Stimulated activated CD8-positive, alpha-beta memory T cell treated with anti-CD3 and anti-CD28 coated beads, Interleukin-12 subunit alpha, Interleukin-12 subunit beta, amount 100 ng/mL, for 4 hours (primary cell): ENCODE data around the gene TMEM184A.

ENCODE experiments used
- DNase-seq: peaks from one replicate; pipeline ENCODE4 v3.0.0-alpha.2; 2020; ENCODE audit warnings: low read depth

The TMEM184A gene

DNA sequence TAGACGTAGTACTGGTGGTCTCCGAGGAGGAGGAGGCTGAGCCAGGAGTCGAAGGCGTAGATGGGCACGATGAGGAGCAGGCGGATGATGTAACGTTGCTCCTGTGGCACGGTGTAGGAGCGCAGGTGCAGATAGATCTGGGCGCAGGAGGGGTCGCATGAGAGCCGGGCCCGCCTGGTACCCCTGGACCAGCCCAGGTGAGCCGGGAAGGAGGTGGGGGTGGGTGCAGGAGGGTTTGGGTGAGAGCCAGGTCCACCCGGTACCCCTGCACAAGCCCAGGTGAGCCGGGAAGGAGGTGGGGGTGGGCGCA, 5.2 kb downstream of the TMEM184A start:
- no peak for DNase-seq

DNA sequence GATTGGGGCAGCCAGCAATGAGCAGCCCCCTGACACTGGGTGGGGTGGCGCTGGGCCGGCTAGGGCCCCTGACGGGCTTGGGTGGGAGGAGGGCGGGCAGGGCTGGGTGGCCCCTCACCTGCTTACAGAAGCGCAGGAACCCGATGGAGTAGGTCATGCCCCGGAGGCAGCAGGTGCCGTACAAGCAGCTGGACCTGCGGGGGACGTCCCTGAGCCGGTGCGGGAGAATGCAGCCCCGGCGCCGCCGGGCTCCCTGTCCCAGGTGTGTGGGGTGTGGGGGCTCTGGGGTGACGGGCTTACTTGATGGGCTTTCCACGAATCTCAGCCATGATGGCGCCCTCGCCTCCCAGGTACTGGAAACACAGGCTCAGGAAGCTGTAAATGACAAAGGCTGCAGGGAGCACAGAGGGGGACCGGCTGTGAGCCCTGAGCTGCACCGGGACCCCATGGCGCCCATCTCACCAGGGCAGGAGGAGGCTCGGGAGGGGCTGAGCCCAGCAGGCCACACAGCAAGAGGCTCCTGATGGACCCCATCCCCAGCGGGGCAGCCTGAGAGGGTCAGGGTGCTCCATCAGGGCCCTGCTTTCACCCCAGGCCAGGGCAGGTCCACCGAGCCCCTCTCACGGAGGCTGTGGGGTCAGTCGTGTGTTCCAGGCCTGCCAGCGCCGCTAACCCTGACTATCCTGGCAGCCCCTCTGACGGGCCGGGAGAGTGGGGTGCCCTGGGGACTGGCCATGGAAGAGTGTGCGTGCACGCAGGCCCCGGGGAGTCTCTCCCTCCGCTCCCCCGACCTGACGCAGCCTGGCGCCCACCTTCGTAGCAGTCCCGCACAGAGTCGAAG, 5.8 kb downstream of the TMEM184A start:
- DNase-seq = no peak

DNA sequence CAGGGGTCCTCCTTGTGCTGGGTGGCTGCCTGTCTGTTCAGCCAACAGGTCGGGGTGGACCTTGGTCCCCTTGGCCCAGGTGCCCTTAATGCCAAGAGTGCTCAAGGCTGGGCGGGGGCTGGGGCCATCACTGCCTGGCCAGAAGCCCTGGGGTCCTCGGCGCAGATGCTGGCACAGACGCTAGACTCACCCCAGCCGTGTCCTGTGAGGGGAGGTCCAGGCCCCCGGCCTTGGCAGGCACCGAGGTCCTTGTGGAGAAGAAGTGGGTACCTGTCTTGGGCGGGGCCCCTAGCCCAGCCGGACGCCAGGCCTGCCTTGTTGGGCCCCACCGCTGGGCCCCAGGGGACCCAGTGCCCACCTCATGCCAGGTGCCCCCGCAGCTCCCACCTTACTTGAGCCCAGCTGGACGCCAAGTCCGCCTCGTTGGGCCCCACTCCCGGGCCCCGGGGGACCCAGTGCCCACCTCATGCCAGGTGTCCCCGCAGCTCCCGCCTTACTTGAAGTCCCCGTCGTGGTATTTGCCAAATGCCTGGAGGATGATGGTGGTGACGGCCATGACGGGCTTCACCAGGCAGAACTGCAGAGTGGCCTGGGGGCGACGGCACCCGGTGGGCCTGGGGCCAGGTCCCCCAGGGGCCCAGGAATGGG, 6.5 kb downstream of the TMEM184A start:
- no peak for DNase-seq

DNA sequence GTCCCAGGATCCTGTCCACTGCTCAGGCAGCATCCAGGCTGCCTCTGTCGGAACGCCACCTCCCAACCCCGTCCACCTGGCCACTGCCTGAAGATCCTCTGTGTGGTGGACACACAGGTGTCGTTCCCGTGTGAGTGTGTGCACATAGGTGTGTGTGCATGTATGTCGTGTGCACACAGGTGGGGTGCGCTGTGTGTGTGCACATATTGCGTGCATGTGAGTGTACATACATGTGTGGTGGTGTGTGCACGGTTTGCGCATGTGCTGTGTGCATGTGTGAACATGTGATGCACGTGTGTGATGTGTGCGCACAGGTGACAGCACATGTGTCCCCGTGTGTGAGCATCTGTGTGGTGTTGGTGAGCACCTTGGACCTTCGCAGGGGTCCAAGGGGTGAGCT, 7.1 kb downstream of the TMEM184A start:
- no peak for DNase-seq

DNA sequence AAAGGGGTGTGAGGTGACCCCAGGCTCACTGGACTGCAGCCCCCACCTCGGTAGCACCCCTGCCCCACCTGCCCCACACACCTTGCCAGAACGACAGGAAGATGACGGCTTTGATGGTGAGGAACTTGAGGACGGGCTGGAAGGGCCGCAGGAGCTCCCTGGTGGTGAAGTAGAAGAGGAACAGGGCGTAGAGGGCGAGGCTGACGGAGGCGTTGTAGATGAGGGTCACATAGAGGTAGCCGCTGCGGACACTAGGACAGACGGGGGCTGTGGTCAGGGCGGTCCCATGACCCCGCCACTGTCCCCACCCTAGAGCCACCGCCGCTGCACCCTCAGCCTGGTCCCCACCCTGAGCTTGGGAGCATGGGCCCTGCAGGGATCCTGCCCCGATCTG, 7.6 kb downstream of the TMEM184A start:
- DNase-seq = no peak

DNA sequence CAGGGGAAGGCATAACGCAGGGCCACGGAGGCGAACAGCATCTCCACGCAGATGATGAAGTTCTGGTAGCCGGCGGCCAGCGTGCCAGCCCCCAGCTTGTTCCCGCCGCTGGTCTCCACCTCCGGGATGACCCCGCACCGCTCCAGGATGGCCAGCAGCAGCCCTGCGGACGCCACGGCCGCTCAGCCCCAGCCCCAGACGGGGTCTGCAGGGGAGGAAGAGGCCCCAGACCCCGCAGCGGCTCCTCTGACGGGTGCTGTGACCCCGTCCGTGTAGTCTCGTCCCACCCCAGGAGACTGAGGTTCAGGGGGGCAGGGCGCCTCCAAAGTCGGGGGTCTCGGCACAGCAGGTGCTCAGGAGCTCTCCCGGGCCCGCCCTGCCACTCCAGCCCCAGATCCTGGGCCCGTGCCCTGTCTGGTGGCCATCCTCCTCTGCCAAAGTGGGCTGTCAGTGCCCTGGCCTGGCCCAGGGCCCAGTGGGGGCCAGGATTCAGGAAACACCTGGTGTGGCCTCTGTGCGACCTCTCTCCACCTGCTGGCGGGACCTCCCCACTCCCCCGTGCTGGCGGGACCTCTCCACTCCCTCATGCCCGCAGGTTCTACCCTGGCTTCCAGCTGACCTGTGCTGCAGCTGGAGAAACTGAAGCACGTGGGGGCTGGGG, 8.1 kb downstream of the TMEM184A start:
- no peak for DNase-seq

DNA sequence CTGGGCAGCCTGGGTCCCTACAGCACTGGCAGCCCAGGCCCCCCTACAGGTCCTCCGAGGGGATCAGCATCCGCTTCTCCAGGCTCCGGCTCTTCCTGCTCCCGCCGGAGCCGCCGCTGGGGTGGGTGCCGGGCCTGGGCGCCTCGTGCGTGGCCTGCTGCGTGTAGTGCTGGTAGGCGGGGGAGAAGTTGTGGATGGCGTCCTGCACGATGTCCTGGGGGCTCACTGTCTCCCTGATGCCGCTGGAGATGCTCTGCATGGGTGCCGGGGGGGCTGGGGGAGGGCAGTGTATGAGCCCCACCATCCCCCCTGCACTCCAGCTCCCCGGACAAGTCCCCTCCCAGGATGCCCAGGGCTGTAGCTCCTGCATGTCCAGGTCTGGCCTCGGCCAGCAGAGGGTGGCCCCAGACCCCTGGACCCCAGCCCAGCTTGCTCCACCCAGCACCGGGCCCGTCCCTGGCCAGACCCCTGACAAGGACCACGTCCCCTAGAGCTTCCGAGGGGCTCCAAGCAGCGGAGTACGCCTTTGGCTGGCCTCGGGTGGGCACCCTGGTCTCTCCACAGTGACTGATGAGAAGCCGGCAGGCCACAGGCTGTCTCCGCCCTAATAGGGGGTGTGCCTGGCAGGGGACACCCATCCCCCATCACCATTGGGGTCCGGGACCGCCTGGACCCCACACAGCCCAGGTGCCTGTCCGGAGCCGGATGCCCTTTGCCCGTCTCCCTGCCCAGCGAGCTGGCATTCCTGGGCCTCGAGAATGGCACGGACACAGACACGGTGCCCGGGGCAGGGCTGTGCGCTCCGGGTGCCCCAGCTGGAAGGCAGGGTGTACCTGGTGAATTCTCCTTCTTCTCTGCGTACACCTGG, 8.9 kb downstream of the TMEM184A start:
- DNase-seq = no peak

DNA sequence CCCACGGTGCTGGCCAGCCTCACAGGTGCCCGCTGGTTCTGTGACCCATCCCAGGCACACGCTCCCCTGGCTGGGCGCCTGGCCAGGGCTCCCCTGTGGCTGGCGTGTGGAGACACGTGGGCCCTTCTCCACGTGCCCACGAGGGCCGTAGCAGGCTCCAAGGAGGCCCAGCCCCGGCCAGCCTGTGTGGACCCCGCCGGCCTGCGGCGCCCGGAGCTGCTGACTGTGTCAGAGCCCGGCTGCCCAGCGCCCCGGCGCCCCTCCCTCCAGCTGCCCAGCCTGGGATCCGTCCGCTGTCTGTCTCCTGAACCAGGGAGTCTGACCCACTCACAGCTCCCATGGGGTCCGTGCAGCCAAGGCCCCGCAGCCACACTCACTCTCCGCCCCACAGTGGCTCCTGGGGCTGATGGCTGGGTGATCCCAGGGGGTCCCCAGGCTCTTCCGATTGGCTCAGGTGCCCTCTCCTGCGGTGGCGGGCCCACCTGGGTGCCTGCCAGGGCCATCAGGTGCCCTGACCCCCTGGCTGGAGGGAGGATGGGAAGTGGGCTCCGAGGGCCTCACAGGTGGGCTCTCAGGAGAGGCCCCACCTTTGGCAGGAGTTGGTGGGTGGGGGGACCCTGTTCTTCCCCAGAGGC, 9.6 kb downstream of the TMEM184A start:
- DNase-seq = no peak

DNA sequence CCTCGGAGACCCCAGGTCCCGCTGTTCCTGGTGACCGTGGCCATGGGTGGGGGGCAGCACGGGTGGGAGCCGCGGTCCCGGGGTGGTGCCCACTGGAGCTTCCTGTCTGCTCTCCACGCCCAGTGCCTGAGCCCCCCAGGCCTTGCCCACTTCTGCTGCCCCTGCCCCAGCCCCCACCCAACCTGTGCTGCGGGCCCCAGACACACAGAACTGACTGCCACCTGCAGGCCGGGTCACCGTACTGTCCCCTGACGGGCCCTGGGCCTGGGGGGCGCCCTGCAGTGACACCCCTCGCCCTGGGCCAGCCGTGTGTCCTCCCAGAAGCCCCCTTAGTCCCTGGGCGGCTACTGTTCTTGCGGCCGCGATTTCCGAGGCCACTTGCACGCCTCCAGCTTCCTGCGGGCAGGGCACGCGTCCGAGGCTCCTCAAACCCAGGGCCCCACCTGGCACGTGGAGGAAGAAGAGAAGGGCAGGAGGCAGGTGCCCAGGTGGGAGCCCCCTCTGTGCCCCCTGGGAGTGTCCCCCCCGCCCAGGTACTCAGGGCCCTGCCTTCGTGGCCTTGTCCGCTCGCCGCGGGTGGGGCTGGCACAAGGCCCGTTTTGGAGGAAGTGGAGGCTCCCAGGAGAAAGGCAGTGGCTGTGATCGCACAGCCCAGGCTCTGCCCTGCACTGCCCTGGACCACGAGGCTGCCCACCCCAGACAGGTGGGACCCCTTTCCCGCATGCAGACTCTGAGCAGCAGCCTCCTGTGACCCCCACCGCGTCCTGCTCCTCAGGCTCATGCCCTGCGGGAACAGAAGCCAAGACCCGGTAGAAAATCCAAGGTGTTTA, 10.4 kb downstream of the TMEM184A start:
- DNase-seq = no peak

DNA sequence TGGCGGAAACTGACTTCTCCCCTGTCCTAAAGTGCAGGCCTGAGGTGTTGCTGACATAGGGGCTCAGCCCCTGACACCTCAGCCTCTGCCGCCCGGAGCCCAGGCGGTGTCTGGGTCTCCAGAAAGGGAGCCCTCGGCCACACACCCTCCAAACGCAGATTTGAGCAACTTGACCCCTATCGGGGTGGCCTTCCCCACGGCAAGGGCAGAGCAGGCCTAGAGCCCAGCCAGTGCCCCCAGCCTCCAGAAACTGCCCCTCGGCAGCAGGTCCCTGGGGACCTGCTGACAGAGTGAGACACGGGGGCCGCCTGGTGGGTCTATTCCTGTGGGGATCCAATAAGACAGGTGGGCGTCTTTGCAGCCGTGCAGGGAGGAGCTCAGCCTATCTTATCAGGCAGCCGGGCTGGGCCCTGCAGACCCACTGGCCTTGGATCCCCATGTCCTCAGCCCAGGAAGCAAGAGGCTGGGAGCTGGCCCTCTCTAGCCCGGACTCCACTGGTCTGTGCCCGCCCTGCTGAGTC, 11.0 kb downstream of the TMEM184A start:
- DNase-seq = no peak

DNA sequence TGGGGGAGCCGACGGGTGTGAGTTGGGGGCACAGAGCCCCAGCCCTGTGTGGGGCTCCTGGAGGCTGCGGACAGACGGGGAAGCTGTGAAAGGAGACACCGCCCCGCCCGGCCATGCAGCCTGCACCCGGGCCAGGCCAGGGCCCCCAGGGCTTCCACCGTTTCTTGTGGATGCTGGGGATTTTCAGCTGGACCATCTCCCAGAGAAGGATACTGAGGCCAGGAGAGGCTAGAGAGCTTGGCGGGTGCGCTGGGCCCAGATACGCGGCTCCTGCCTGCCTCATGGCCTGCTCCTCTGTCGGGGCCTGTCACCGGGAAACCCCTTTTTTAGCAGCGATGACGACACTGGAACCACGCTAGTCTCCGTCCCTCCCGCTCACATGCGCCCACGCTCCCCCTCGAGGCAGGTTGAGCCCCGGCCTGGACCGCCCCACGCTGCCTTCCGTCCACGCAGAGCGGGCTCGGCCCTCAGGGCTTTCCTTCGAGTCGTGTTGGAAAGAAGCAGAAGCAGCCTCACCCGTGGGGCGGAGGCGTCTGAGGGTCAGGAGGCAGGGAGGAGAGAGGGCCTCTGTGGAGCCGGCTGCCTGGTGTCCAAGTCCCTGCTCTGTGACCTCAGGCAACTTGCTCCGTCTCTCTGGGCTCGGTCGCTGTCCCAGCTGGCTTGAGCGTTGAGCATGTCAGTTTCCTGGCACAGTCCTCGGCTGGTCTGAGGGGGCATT, 11.7 kb downstream of the TMEM184A start:
- no peak for DNase-seq

DNA sequence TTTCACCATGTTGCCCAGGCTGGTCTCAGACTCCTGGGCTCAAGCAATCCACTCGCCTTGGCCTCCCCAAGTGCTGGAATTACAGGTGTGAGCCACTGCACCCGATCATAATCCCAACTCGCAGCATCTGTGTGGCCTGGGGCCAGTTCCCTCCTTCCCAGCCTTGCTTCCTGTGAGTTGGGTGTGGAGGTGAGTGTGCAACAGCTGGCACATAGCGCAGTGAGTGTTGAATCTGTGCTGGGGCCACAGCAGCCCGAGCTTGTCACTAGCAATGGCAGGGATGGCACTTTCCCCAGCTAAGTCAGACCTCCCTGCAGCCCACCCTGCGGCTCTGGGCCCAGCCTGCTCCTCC, 12.2 kb downstream of the TMEM184A start:
- no peak for DNase-seq

DNA sequence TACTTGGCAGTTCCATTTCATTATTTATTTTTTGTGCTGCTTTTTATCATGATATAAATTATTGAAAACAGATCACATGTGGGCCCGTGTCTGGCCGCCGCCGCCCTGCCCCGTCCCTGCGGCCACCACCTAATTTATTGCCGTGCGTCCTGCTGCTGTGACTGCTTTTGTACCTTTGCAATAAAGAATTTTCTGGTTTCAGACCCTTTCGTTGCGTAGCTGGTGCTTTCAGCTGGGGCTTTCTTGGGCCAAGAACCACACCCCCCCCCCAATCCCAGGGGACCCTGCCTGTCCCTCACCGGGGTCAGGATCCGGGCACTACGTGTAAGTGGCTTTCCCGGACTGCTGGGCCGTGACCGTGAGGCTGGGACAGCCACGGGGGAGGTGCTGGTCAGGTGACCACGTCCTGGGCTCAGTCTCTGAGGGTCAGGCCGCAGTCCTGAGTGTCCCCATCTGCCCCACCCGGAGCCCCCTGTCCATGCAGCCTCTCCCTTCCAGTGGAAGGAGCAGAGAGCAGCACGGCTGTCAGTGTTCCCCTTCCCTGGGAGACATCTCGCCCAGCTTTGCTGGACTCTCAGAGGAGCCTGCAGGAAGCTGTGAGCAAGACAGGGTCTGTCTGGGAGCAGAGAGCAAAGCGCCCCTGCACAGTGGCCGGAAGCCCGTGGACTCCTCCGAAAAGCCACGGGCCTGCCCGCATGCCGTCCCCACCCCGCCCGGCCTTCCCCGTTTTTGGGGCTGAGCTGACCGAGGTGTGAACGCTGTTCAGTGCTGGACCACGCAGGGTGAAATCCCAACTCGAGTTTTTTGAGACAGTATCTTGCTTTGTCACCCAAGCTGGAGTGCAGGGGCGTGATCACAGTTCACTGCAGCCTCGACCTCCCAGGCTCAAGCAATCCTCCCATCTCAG, 12.9 kb downstream of the TMEM184A start:
- DNase-seq = no peak

DNA sequence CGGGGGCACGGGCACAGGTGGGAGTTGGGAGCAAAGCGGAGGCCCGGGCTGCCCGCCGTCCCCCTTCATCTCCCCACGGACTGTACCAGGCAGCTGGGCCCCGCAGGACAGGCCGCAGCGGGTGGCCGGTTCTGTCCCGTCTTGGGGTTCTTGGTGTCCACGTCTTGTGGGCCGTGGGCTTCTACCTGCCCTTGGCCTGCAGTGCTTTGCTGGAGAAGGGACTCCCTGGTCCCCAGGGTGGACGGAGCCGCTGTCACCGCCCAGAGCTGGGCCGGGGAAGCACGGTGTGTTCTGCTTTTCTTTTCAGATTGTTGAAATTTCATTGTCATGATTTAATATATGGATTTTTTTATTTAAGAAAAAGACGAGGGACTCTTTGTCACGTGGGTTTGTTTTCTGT, 13.7 kb downstream of the TMEM184A start:
- no peak for DNase-seq

DNA sequence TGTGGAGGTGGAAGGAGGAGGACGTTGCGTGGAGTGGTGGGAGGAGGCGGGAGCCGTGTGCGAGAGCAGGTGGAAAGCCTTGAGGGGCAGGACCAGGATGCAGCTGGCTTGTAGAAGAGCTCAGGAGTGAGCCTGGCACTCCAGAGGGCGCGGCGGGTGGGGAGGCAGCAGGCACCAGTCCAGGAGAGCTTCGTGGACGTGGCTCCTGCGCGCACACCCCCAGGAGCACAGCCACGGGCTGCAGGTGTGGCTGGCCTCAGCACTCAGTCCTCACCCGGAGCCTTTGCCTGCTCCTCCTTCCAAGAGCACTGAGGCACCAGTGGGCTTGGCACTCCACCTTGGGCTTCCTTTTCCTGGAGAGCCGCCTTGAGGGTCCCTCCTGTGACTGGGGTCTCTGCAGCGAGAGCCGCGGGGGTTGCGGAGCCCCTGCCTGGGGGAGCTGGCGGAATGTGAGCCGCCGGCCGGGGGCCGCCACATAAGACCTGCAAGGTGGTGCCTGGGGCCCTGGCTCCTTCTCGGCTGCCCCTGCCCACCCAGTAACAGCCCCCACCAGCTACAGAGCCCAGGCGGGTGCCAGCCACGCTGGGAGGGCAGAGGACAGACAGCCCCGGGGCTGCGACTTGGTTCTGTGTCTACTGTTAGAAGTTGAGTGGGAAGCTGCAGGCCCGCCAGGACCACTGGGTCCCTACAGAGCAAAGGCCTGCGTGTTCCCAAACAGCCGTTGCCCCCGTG, 14.4 kb downstream of the TMEM184A start:
- no peak for DNase-seq

DNA sequence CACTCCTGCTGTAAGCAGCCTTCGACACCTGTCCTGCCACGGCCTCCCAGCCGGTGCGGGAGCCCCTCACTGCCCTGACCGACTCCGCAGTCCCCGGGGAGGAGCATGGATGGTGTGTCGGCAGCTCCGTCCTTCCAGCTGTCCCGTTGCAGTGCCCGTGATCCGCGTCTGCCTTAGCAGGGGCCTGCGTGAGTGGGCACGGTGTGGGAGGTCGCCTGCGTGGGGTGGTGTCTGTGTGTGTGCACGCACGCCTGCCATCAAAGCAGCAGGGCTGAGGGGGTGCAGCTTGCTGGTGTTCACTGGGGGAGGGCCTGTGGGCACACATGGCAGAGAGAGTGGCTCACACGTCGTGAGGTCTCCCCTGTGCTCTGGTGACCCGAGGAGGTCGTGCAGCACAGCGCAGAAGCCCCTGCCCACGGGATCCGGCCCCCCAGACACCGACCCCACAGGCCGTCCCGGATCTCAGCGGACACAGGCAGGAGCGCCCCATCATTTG, 15.2 kb downstream of the TMEM184A start:
- DNase-seq = no peak

DNA sequence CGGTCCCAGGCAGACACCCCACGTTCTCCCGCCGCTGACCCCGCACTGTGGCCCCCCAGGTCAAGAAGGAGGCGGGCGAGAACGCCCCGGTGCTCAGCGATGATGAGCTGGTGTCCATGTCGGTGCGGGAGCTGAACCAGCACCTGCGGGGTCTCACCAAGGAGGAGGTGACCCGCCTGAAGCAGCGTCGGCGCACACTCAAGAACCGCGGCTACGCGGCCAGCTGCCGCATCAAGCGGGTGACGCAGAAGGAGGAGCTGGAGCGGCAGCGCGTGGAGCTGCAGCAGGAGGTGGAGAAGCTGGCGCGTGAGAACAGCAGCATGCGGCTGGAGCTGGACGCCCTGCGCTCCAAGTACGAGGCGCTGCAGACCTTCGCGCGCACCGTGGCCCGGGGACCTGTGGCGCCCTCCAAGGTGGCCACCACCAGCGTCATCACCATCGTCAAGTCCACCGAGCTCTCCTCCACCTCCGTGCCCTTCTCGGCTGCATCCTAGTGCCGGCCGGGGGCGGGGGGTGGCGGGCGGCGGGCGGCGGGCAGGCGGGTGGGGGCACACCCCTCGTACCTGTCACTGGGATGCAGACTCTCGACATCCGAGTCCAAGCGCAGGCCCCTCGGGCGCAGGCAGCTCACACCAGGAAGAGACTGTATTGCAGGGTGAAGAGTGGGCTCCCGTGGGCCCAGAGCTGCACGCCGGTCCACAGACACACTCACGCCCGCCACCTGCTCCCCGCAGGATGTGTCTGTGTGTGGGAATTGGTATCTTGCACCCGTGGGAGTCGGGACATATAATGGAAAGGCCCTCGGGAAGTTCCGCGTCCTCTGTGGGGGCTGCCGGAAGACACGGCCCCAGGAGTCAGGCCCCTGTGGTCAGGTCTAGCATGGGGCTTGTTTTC, 15.9 kb downstream of the TMEM184A start:
- no peak for DNase-seq
